Hematopoietic multipotent progenitor cell treated with erythropoietin and hydrocortisone succinate and interleukin-3 and kit ligand, for 8 days (in vitro differentiated cells): Measurements from ENCODE around the gene WDR75.
"Not testable (repeated sequence)": the region's sequence is repeated elsewhere in the genome, so short reads cannot be mapped to it uniquely, and the experiment has no call there.

Source experiments
- DNase-seq: peaks from one replicate; pipeline ENCODE4 v3.0.0-alpha.2; 2015

The WDR75 gene

DNA sequence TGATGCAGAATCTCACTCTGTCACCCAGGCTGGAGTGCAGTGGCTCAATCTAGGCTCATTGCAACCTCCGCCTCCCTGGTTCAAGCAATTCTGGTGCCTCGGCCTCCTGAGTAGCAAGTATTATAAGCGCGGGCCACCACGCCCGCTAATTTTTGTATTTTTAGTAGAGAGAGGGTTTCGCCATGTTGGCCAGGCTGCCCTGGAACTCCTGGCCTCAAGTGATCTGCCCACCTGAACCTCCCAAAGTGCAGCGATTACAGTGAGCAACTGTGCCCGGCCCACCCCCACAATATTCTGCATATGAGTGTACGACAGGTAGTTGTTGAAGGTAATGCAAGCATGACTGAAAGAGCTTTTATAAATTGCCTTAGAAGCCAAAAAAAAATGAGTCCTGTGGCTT is 1.2 kb downstream of the WDR75 start:
- no peak for DNase-seq

DNA sequence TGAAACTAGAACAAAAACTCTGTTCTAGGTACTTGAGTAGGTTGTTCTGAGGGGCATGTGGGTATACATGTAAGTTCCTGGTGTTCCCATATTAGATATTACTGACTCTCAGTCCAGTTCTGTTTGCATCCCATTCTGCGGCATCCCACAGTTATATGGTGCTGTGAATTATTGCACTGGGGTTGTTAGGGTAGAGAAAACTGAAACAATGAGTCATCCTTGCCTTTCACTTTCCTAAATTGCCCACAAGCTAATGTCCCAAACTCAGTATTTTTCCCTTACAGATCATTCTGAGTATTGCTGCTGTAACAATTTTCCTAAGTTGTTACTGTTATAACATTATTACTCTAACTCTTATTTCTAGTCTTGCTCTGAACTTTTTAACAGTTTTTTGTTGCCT is 3.0 kb downstream of the WDR75 start:
- peak; percentile 17 for DNase-seq

DNA sequence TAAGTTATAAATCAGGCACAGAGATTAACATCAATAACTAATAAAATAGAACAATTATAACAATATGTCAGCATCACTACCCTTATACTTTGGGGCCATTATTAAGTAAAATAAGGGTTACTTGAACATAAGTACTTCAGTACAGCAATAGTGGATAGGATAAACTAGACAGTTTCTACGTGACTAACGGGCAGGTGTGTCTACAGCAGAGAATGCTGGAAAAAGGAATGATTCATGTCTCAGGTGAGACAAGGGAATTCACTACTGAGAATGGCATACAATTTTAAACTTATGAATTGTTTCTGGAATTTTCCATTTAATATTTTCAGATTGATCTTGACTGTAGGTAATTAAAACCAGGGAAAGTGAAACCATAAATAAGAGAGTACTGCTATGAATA is 5.5 kb downstream of the WDR75 start:
- DNase-seq: no peak

DNA sequence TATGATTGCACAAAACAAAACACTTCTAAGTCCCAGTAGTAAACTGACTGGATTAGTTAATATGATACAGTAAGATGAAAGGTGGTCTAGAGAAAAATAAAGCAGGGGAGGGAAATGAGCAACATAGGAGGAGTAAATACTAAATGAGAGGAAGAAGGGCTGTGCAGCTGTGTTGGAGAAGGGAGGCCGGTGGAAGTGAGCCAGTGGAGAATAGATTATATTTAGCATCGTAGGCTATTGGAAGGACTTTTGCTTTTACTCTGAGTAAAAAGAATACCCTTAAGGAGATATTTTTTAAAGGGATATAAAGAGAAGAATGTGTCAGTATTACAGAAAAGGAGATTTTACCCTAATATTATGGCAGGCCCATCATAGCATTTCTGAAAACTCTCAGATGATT is 12.7 kb downstream of the WDR75 start:
- DNase-seq: no peak

- DNase-seq: no peak
Observed at GRCh38 chr2:189465076-189465475, 23.8 kb downstream of the WDR75 start.

- DNase-seq: peak; percentile 76
Observed at GRCh38 chr2:189465478-189465877, 24.2 kb downstream of the WDR75 start.

DNA sequence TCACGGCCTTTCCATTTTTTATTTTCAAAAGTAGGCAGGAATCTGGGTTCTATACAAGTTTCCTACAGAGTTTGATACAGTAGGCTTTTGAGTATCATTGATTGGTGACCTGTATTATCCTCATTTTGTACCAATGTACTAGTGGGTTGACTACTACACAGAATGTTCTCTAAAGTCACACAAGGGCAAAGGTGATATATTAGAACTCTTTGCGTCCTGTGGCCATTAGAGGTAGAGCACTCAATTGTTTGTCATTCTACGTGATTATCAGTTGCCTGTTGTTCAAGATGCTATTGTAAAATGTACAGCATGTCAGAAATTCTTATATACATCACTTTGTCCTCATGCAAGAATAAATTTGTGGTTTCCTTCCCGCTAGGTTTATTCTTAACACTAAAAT is 24.8 kb downstream of the WDR75 start:
- no peak for DNase-seq

DNA sequence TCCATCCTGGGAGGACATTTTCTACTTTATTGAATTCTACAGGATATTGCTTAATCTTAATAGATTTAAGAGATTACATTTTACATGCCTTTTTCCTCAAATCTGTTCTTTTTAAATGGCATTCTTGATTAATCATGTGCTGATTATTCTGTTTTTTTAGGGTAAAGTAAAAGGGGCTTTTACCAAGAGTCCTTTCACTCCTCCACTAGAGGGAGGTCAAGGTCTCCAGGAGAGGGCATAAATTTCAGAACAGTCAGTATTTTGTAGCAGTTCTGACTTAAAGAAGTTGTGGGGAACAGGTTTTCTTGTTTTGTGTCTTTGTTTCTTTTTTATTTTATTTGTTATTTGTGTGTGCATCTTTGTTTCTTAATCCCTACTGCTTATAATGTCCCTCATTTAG is 25.4 kb downstream of the WDR75 start:
- DNase-seq: peak; percentile 76

GRCh38 chr2:189467160-189467559 is 25.9 kb downstream of the WDR75 start:
- no peak for DNase-seq

- DNase-seq: no peak
Observed at GRCh38 chr2:189467593-189467992, 26.3 kb downstream of the WDR75 start.

DNA sequence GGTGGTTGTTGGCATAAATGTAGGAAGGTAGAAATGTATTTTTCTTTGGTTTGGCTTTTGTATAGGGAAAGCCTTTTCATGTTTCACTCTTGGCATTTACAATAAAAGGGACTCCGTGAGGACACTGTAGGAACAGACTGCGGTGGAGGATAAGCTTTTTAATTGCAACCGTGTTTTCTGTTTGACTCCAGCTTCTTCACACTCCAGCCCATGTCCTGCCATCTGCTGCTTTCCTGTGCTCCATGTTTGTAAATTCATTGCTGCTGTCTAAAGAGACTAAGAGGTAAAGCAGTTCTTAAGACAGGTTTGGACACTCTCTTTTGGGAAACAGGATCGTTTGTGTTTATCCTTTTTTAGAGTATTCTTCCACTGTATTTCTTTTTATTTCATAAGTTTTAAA is 33.3 kb downstream of the WDR75 start:
- DNase-seq: no peak

- DNase-seq: no peak
Observed at GRCh38 chr2:189477756-189478155, 36.5 kb downstream of the WDR75 start.

DNA sequence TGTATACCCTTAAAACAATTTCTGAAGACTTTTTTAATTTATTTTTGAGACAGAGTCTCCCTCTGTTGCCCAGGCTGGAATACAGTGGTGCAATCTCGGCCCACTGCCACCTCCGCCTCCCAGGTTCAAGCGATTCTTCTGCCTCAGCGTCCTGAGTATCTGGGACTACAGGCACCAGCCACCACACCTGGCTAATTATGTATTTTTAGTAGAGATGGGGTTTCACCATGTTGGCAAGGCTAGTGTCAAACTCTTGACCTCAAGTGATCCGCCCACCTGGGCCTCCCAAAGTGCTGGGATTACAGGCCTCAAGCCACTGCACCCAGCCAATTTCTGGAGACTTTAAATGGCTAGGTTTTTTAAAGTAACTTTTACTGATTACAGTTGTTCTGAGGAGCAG is 37.0 kb downstream of the WDR75 start:
- not testable (repeated sequence) for DNase-seq

DNA sequence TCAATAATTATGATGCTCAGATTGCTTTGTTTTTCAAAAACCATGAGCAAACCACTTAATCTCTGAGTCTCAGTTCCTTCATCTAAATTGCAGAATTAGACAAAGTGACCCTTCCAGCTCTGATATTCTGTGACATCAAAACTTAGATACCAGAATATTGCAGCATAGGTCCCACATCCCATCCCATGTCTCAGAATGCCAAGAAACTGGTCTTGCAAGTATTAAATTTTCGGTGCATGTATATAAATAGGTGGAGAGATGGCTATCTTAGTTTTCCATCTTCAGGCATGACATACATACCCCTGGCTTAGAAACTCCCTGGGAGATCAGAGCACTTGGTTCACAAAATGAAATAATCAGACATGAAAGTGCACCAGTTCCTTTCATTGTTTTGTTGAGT is 39.8 kb downstream of the WDR75 start:
- DNase-seq: no peak

- no peak for DNase-seq
Observed at GRCh38 chr2:189483571-189483970, 42.3 kb downstream of the WDR75 start.

DNA sequence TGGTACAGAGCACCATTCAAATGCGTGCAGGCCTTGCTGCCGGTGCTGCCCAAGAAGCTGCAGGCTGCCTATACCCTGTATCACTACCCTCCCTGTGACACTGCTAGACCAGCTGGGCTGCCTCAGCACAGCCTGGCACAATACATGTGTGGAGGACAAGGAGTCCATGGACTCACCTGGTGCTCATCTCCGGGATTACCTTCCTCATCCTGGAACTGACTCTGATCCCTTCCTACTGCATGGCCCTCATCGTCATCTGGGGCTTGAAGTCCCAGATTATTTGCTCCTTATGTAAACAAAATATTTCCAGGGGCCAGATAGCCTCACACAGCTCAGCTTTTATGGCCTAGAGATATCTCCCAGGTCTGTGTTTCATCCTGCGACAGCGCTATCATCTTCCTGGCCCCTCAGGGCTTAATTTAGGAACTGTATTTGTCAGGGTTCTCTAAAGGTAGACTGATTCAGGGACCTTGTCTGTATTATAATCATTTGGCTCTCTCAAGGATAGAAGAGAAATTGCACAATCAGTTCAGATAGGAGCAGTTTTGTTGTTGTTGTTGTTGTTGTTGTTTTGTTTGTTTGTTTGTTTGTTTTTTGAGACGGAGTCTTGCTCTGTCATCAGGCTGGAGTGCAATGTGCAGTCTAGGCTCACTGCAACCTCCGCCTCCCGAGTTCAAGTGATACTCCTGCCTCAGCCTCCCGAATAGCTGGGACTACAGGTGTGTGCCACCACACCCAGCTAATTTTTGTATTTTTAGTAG is 42.9 kb downstream of the WDR75 start:
- no peak for DNase-seq

GRCh38 chr2:189485146-189485545 is 43.9 kb downstream of the WDR75 start:
- no peak for DNase-seq

DNA sequence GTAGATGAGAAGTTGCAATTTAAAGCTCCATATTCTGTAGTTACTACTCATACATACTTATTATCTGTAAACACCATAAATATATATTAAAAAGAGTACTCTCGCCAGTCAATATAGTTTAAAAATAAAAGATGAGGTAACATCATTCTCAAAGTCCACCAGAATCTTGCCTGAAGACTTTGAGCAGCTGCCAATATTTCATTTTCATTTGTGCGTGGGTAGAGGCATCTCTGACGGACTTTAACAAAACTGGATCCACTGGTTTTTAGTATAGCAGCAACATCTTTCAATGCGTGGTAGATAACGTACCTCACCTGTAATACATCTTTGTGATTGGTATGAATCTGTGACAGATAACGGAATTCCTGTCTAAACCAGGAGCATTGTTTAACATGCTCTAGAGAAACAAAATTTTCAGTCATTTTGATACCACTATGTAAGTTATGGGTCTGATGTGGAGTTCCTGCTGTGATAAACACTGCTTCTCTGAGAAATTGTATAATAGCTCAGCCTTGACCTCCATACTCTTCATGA is 45.0 kb downstream of the WDR75 start:
- DNase-seq: no peak

- DNase-seq: no peak
Observed at GRCh38 chr2:189487283-189488007, 46.2 kb downstream of the WDR75 start.

GRCh38 chr2:189488008-189488310 is 46.7 kb downstream of the WDR75 start:
- DNase-seq: no peak

DNA sequence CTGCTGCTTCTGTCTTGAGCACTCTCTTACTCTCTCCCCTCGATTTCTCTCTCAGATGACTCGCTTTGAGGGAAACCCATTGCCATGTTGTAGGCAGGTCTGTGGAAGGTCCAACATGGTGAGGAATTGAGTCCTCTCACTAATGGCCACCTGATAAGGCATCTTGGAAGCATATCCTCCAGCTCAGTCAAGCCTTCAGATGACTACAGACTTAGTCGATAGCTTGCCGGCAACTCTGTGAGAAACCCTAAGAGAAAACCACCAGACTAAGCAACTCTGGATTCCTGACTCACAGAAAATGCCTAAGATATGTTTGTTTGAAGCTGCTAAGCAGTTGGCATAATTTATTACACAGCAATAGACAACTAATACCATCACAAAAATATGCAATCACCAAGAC is 51.2 kb downstream of the WDR75 start:
- no peak for DNase-seq

DNA sequence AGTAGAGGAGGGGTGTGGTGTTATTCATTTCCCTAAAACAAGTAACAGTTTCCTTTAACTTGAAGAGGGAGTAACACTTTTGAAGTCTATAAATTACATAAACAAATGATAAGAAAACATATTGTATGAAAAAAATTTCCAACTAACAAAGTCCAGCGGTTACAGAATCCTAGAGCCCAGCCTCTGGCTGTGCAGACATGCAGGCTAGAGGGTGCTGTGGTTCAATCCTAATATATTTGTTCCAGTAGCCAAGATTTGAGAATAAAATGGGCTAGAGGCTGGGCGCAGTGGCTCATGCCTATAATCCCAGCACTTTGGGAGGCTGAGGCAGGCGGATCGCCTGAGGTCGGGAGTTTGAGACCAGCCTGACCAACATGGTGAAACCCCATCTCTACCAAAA is 56.9 kb downstream of the WDR75 start:
- DNase-seq: no peak

GRCh38 chr2:189499137-189499536 is 57.9 kb downstream of the WDR75 start:
- no peak for DNase-seq

- no peak for DNase-seq
Observed at GRCh38 chr2:189500456-189501160, 59.3 kb downstream of the WDR75 start.
